Breast epithelium (tissue), 3 donors: ENCODE measurements around the gene SIL1.

Source experiments
- POLR2A ChIP-seq: fragments of 450-650 bp; IDR thresholded peaks from one replicate; pipeline ENCODE4 v1.6.1; 2016; ENCODE audit warnings: antibody characterized with exemption, mild to moderate bottlenecking, moderate library complexity
- POLR2AphosphoS5 ChIP-seq, 3 donors: sonication (generic); formaldehyde crosslinking; IDR thresholded peaks; one replicate each; pipeline ENCODE4 v1.6.1; 2017; ENCODE audit warnings: antibody characterized with exemption in 3 of 3
- TF ChIP-seq, protein P1 (sequence below), 3 donors: fragments of 450-650 bp; IDR thresholded peaks; one replicate each; pipeline ENCODE4 v1.5.1; 2016 to 2017; ENCODE audit warnings: antibody characterized with exemption in 3 of 3, mild to moderate bottlenecking in 3 of 3, moderate library complexity in 3 of 3

DNA sequence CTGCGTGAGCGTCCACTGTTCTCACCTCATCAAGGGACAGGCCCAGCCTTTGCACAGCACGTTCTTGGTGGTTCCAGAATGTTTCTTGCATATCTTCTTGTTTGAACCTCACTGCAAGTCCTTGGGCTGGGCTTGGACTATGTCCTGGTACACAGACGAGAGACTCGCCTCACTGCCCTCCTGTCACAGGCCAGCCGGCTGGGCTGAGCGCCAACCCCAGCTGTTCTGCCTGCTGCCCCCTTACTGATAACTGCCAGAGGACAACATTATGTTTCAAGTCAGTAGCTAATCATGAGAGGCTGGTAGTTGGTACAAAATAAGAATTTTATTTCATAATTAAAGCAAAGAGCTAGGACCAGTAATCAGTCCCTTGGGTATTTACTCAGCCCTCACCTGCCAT is 270.2 kb downstream of the SIL1 start:
- TF ChIP-seq, protein P1, sequence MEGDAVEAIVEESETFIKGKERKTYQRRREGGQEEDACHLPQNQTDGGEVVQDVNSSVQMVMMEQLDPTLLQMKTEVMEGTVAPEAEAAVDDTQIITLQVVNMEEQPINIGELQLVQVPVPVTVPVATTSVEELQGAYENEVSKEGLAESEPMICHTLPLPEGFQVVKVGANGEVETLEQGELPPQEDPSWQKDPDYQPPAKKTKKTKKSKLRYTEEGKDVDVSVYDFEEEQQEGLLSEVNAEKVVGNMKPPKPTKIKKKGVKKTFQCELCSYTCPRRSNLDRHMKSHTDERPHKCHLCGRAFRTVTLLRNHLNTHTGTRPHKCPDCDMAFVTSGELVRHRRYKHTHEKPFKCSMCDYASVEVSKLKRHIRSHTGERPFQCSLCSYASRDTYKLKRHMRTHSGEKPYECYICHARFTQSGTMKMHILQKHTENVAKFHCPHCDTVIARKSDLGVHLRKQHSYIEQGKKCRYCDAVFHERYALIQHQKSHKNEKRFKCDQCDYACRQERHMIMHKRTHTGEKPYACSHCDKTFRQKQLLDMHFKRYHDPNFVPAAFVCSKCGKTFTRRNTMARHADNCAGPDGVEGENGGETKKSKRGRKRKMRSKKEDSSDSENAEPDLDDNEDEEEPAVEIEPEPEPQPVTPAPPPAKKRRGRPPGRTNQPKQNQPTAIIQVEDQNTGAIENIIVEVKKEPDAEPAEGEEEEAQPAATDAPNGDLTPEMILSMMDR (IDR thresholded peaks at IDR 0.05) = no peak
- TF ChIP-seq POLR2A = no peak
- no peak for TF ChIP-seq POLR2AphosphoS5 (IDR thresholded peaks at IDR 0.05)
